HepG2 (cell line): Measurements from ENCODE around the gene GNG5. TPM values are rescaled to one million over a fixed set of nuclear protein-coding genes. Genes with fewer than 3 reads are reported as not detected.
A peak's percentile ranks its signal among the peaks of the same experiment; 100 is the strongest.

ENCODE experiments used
- ASH2L ChIP-seq: fragments of 300-600, 200-600 bp; sonication (generic); IDR thresholded peaks from 2 replicates; pipeline ENCODE4 v1.7.0; 2017; ENCODE audit warnings: low read depth, mild to moderate bottlenecking, moderate library complexity, mixed read lengths, low read length; ENCODE audit not compliant: insufficient read length
- CENPBD1 ChIP-seq: sonication (generic); formaldehyde crosslinking; IDR thresholded peaks from 2 replicates; pipeline ENCODE4 v1.8.0; 2022; ENCODE audit warnings: missing genetic modification reagents, low read depth, mild to moderate bottlenecking, borderline replicate concordance
- E2F5 ChIP-seq: sonication (generic); formaldehyde crosslinking; conservative IDR thresholded peaks from 2 replicates; pipeline ENCODE4 v1.4.0; 2020; ENCODE audit warnings: missing genetic modification reagents
- FOXM1 ChIP-seq: sonication (generic); formaldehyde crosslinking; IDR thresholded peaks from 2 replicates; pipeline ENCODE4 v1.5.0; 2020; ENCODE audit warnings: missing genetic modification reagents
- GTF2F1 ChIP-seq: fragments of 150-350 bp; IDR thresholded peaks from 2 replicates; pipeline ENCODE4 v1.6.1; 2014; ENCODE audit warnings: low read length
- GZF1 ChIP-seq: sonication (generic); formaldehyde crosslinking; IDR thresholded peaks from 2 replicates; pipeline ENCODE4 v1.5.1; 2020; ENCODE audit warnings: mild to moderate bottlenecking, missing genetic modification reagents
- HNRNPUL1 ChIP-seq: fragments of 200-400 bp; formaldehyde crosslinking; IDR thresholded peaks from 2 replicates; pipeline ENCODE4 v1.6.1; 2017; ENCODE audit warnings: low read depth, mild to moderate bottlenecking, low read length, moderate library complexity
- KDM5A ChIP-seq: fragments of 200-600 bp; sonication (generic); IDR thresholded peaks from 2 replicates; pipeline ENCODE4 v1.7.0; 2018; ENCODE audit warnings: antibody characterized with exemption, mild to moderate bottlenecking, low read length, borderline replicate concordance
- NKX3-1 ChIP-seq: sonication (generic); formaldehyde crosslinking; IDR thresholded peaks from 2 replicates; pipeline ENCODE4 v1.5.0; 2020; ENCODE audit warnings: missing genetic modification reagents
- PHF5A ChIP-seq: IDR thresholded peaks from one replicate; pipeline ENCODE4 v1.6.1; 2018; ENCODE audit warnings: low read depth, missing genetic modification reagents; ENCODE audit not compliant: unreplicated experiment
- PRPF4 ChIP-seq: fragments of 200-400 bp; formaldehyde crosslinking; IDR thresholded peaks from 2 replicates; pipeline ENCODE4 v1.6.1; 2016; ENCODE audit warnings: low read length, low read depth; ENCODE audit not compliant: poor library complexity, severe bottlenecking
- RFXANK ChIP-seq: IDR thresholded peaks from 2 replicates; pipeline ENCODE4 v1.6.1; 2016
- SIX1 ChIP-seq: sonication (generic); formaldehyde crosslinking; IDR thresholded peaks from 2 replicates; pipeline ENCODE4 v1.4.0; 2020; ENCODE audit warnings: missing genetic modification reagents, borderline replicate concordance
- SRF ChIP-seq: IDR thresholded peaks from 2 replicates; pipeline ENCODE4 v1.6.1; 2011; ENCODE audit warnings: mild to moderate bottlenecking, low read depth, low read length, moderate library complexity
- SRSF9 ChIP-seq: fragments of 200-400 bp; formaldehyde crosslinking; IDR thresholded peaks from 2 replicates; pipeline ENCODE4 v1.6.1; 2018; ENCODE audit warnings: borderline replicate concordance, mild to moderate bottlenecking, low read depth, low read length; ENCODE audit not compliant: insufficient read depth, poor library complexity, severe bottlenecking
- SRY ChIP-seq: sonication (generic); formaldehyde crosslinking; IDR thresholded peaks from 2 replicates; pipeline ENCODE4 v1.8.0; 2022; ENCODE audit warnings: mild to moderate bottlenecking, missing genetic modification reagents
- SUZ12 ChIP-seq: fragments of 150-350 bp; IDR thresholded peaks from 2 replicates; pipeline ENCODE4 v1.6.1; 2014; ENCODE audit warnings: low read depth, low read length
- ZFP1 ChIP-seq: IDR thresholded peaks from 2 replicates; pipeline ENCODE4 v1.6.1; 2016
- ZNF205 ChIP-seq: IDR thresholded peaks from 2 replicates; pipeline ENCODE4 v1.6.1; 2018; ENCODE audit warnings: missing biosample characterization, missing genetic modification reagents
- ZNF329 ChIP-seq: sonication (generic); formaldehyde crosslinking; IDR thresholded peaks from 2 replicates; pipeline ENCODE4 v1.9.0; 2021; ENCODE audit warnings: low read depth, mild to moderate bottlenecking, missing genetic modification reagents
- ZNF414 ChIP-seq: sonication (generic); formaldehyde crosslinking; IDR thresholded peaks from 2 replicates; pipeline ENCODE4 v1.5.0; 2020; ENCODE audit warnings: missing genetic modification reagents
- ZNF484 ChIP-seq: sonication (generic); formaldehyde crosslinking; IDR thresholded peaks from 2 replicates; pipeline ENCODE4 v1.5.1; 2020; ENCODE audit warnings: mild to moderate bottlenecking, low read depth, missing genetic modification reagents, borderline replicate concordance
- ZNF501 ChIP-seq: sonication (generic); formaldehyde crosslinking; IDR thresholded peaks from 2 replicates; pipeline ENCODE4 v1.5.1; 2020; ENCODE audit warnings: mild to moderate bottlenecking, moderate library complexity, missing genetic modification reagents
- ZNF740 ChIP-seq: sonication (generic); formaldehyde crosslinking; IDR thresholded peaks from 2 replicates; pipeline ENCODE4 v1.4.0; 2020; ENCODE audit warnings: missing genetic modification reagents
- ZNF878 ChIP-seq: sonication (generic); formaldehyde crosslinking; IDR thresholded peaks from 2 replicates; pipeline ENCODE4 v1.8.1; 2023; ENCODE audit warnings: mild to moderate bottlenecking, missing genetic modification reagents, moderate library complexity
- polyA plus RNA-seq, 8 experiments: library from polyadenylated mRNA; depleted of rRNA in 3 of 8; stranded (reverse) in 7 of 8; unstranded in 1 of 8; fragments of >200 nt; fragmentation: Illumina TruSeq in 4 of 8; extraction: Trizol in 4 of 8; gene quantifications; 2 replicates each; pipeline versions ENCODE4 v1.2.1 to v1.2.3, GENCODE V29; 2011 to 2016; ENCODE audit warnings: low read depth in 4 of 8, missing spikeins in 1 of 8, mixed read lengths in 1 of 8; ENCODE audit not compliant: insufficient read depth in 1 of 8
- total RNA-seq, 5 experiments: library from RNA; depleted of rRNA; stranded (reverse); fragments of >200 nt; fragmentation: Illumina TruSeq; extraction: Trizol; gene quantifications; 2 replicates each; pipeline ENCODE4 v1.2.3, GENCODE V29; 2016; ENCODE audit warnings: low read depth in 1 of 5
- TF ChIP-seq, protein P1 (sequence below): sonication (generic); formaldehyde crosslinking; IDR thresholded peaks from 2 replicates; pipeline ENCODE4 v1.4.0; 2020; ENCODE audit warnings: missing genetic modification reagents, mild to moderate bottlenecking, borderline replicate concordance

The GNG5 gene
- total and polyA plus RNA-seq, 2 of the 13 experiments (the other 11 are each of a cell fraction or from before 2014, with no cell fraction given): 103 to 137 TPM

- TF ChIP-seq ZNF878 (CRISPR knock-in tag): peak; percentile 79; the same call in 1 of the 2 replicates
- no peak for TF ChIP-seq SUZ12
- no peak for TF ChIP-seq ZNF501 (CRISPR knock-in tag)
- TF ChIP-seq ZNF205 (CRISPR knock-in tag): no peak
- no peak for TF ChIP-seq GZF1 (CRISPR knock-in tag)
- no peak for TF ChIP-seq SRF
- no peak for TF ChIP-seq SRSF9
- no peak for TF ChIP-seq ZNF484 (CRISPR knock-in tag)
- TF ChIP-seq FOXM1 (CRISPR knock-in tag): 0 out of 2 replicates have a peak, but pooled peaks have one; percentile 75
- TF ChIP-seq HNRNPUL1: no peak
- TF ChIP-seq NKX3-1 (CRISPR knock-in tag): no peak; the same call in 1 of the 2 replicates
- TF ChIP-seq ZNF740 (CRISPR knock-in tag): no peak
- TF ChIP-seq SIX1: no peak
- no peak for TF ChIP-seq PHF5A (CRISPR knock-in tag)
- TF ChIP-seq ZNF414: no peak
- TF ChIP-seq, protein P1, sequence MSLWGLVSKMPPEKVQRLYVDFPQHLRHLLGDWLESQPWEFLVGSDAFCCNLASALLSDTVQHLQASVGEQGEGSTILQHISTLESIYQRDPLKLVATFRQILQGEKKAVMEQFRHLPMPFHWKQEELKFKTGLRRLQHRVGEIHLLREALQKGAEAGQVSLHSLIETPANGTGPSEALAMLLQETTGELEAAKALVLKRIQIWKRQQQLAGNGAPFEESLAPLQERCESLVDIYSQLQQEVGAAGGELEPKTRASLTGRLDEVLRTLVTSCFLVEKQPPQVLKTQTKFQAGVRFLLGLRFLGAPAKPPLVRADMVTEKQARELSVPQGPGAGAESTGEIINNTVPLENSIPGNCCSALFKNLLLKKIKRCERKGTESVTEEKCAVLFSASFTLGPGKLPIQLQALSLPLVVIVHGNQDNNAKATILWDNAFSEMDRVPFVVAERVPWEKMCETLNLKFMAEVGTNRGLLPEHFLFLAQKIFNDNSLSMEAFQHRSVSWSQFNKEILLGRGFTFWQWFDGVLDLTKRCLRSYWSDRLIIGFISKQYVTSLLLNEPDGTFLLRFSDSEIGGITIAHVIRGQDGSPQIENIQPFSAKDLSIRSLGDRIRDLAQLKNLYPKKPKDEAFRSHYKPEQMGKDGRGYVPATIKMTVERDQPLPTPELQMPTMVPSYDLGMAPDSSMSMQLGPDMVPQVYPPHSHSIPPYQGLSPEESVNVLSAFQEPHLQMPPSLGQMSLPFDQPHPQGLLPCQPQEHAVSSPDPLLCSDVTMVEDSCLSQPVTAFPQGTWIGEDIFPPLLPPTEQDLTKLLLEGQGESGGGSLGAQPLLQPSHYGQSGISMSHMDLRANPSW (CRISPR knock-in tag): no peak
- TF ChIP-seq CENPBD1 (CRISPR knock-in tag): no peak
- no peak for TF ChIP-seq ASH2L
- no peak for TF ChIP-seq GTF2F1
- no peak for TF ChIP-seq KDM5A
- no peak for TF ChIP-seq SRY
- TF ChIP-seq ZNF329 (CRISPR knock-in tag): no peak
- TF ChIP-seq RFXANK: no peak
- TF ChIP-seq PRPF4: no peak
- no peak for TF ChIP-seq E2F5
- no peak for TF ChIP-seq ZFP1 (CRISPR knock-in tag)
Observed at GRCh38 chr1:84504580-84505492, 1.5 kb downstream of the GNG5 start (continued).
